ENCODE measurements around the gene VAMP4.

The VAMP4 gene

GRCh38 chr1:171680339-171680738, 61.5 kb downstream of the VAMP4 start:
- no peak overlapping the region for H3K4me3 Mint-ChIP-seq
- TF ChIP-seq CTCF (IDR thresholded peaks at IDR 0.05): no peak
- H3K27me3 Mint-ChIP-seq (ENCODE audit: low read depth, poor library complexity): peaks cover 8% of the 10 kb centered on the region
- no peaks in the 10 kb centered on the region for H3K4me1 Mint-ChIP-seq
- no peaks in the 10 kb centered on the region for H3K36me3 Mint-ChIP-seq (ENCODE audit: low read depth)
- no peak overlapping the region for H3K27ac Mint-ChIP-seq
- H3K9me3 Mint-ChIP-seq: peaks cover 4% of the 10 kb centered on the region
- DNase-seq: no peak

- H3K27me3 Mint-ChIP-seq (ENCODE audit: low read depth, poor library complexity): peaks cover 2% of the 10 kb centered on the region
- H3K9me3 Mint-ChIP-seq: peaks cover 1% of the 10 kb centered on the region
- no peaks in the 10 kb centered on the region for H3K4me1 Mint-ChIP-seq
- H3K36me3 Mint-ChIP-seq (ENCODE audit: low read depth): no peaks in the 10 kb centered on the region
- no peak overlapping the region for H3K27ac Mint-ChIP-seq
- H3K4me3 Mint-ChIP-seq: no peak overlapping the region
- DNase-seq: no peak
- no peak for TF ChIP-seq CTCF (IDR thresholded peaks at IDR 0.05)
Observed at GRCh38 chr1:171676823-171677222, 65.0 kb downstream of the VAMP4 start.

GRCh38 chr1:171674431-171675405, 67.1 kb downstream of the VAMP4 start:
- TF ChIP-seq CTCF (IDR thresholded peaks at IDR 0.05): no peak
- DNase-seq: no peak
- Mint-ChIP-seq H3K4me1 (no peaks in the 10 kb centered on the region), H3K9me3 (peaks cover 5% of the 10 kb centered on the region), H3K36me3 (ENCODE audit: low read depth) (no peaks in the 10 kb centered on the region), H3K27ac (peak overlapping the region; percentile 13), H3K27me3 (ENCODE audit: low read depth, poor library complexity) (peaks cover 6% of the 10 kb centered on the region), H3K4me3 (no peak overlapping the region)

GRCh38 chr1:171670739-171671138, 71.1 kb downstream of the VAMP4 start:
- no peaks in the 10 kb centered on the region for H3K36me3 Mint-ChIP-seq (ENCODE audit: low read depth)
- H3K27ac Mint-ChIP-seq: no peak overlapping the region
- TF ChIP-seq CTCF (IDR thresholded peaks at IDR 0.05): no peak
- peaks cover 5% of the 10 kb centered on the region for H3K9me3 Mint-ChIP-seq
- peaks cover 4% of the 10 kb centered on the region for H3K27me3 Mint-ChIP-seq (ENCODE audit: low read depth, poor library complexity)
- no peak overlapping the region for H3K4me3 Mint-ChIP-seq
- no peaks in the 10 kb centered on the region for H3K4me1 Mint-ChIP-seq
- no peak for DNase-seq

GRCh38 chr1:171668372-171668771, 73.5 kb downstream of the VAMP4 start:
- H3K27me3 Mint-ChIP-seq (ENCODE audit: low read depth, poor library complexity): peaks cover 4% of the 10 kb centered on the region
- peaks cover 5% of the 10 kb centered on the region for H3K9me3 Mint-ChIP-seq
- no peak overlapping the region for H3K27ac Mint-ChIP-seq
- DNase-seq: no peak
- no peak for TF ChIP-seq CTCF (IDR thresholded peaks at IDR 0.05)
- no peak overlapping the region for H3K4me3 Mint-ChIP-seq
- H3K36me3 Mint-ChIP-seq (ENCODE audit: low read depth): no peaks in the 10 kb centered on the region
- no peaks in the 10 kb centered on the region for H3K4me1 Mint-ChIP-seq
